Smooth muscle cell (in vitro differentiated cells): ENCODE data around the gene MBTPS1. TPM values are rescaled to one million over a fixed set of nuclear protein-coding genes. Genes with fewer than 3 reads are reported as not detected.

ENCODE experiments used
- DNase-seq: peaks from one replicate; lab custom pipeline; 2025; ENCODE audit not compliant: unreplicated experiment; lab: John Stamatoyannopoulos, UW
- H2AFZ ChIP-seq: fragments of 200-600 bp; sonication (generic); 2 replicates; pipeline ENCODE4 v1.6.0; 2016; ENCODE audit warnings: antibody characterized with exemption, low read depth, mild to moderate bottlenecking
- H3F3A ChIP-seq: fragments of 200-600 bp; sonication (generic); 2 replicates; pipeline ENCODE4 v1.6.0; 2017; ENCODE audit warnings: antibody characterized with exemption, low read depth
- H3K27ac ChIP-seq: fragments of 200-600 bp; sonication (generic); 2 replicates; pipeline ENCODE4 v1.5.1; 2016; ENCODE audit warnings: low read depth, mild to moderate bottlenecking
- H3K27me3 ChIP-seq: fragments of 200-600 bp; sonication (generic); 2 replicates; pipeline ENCODE4 v1.6.1; 2016; ENCODE audit warnings: low read depth, mild to moderate bottlenecking
- H3K36me3 ChIP-seq: fragments of 200-600 bp; sonication (generic); 2 replicates; pipeline ENCODE4 v1.5.1; 2016; ENCODE audit warnings: low read depth
- H3K4me1 ChIP-seq: fragments of 200-600 bp; sonication (generic); 2 replicates; pipeline ENCODE4 v1.5.1; 2016; ENCODE audit warnings: low read depth
- H3K4me2 ChIP-seq: fragments of 200-600 bp; sonication (generic); 2 replicates; pipeline ENCODE4 v1.6.0; 2016; ENCODE audit warnings: mild to moderate bottlenecking
- H3K4me3 ChIP-seq: fragments of 200-600 bp; sonication (generic); 2 replicates; pipeline ENCODE4 v1.5.1; 2016; ENCODE audit warnings: mild to moderate bottlenecking
- H3K79me2 ChIP-seq: fragments of 200-600 bp; sonication (generic); 2 replicates; pipeline ENCODE4 v1.6.0; 2016; ENCODE audit warnings: low read depth, mild to moderate bottlenecking
- H3K9ac ChIP-seq: fragments of 200-600 bp; sonication (generic); 2 replicates; pipeline ENCODE4 v1.6.0; 2016; ENCODE audit warnings: low read depth
- H3K9me3 ChIP-seq: fragments of 200-600 bp; sonication (generic); replicated peaks from 2 replicates; pipeline ENCODE4 v1.5.1; 2016; ENCODE audit warnings: low read depth
- H4K20me1 ChIP-seq: fragments of 200-600 bp; sonication (generic); 2 replicates; pipeline ENCODE4 v1.6.0; 2016; ENCODE audit warnings: low read depth
- CTCF ChIP-seq: fragments of 200-600 bp; sonication (generic); IDR thresholded peaks from 2 replicates; pipeline ENCODE4 v1.5.1; 2017; ENCODE audit warnings: borderline replicate concordance, mild to moderate bottlenecking, antibody characterized with exemption; ENCODE audit not compliant: insufficient read depth, poor library complexity, severe bottlenecking
- WGBS: methylation state at CpG from one replicate; pipeline ENCODE4 v1.1.7; 2016; ENCODE audit warnings: low lambda C conversion rate; 5-methylcytosine and 5-hydroxymethylcytosine counted together
- polyA plus RNA-seq: library from polyadenylated mRNA; unstranded; fragments of >200 nt; fragmentation: Nextera tagmentation; extraction: Ambion mirVana; gene quantifications from 2 replicates; pipeline ENCODE4 v1.2.1, GENCODE V29; 2016
- total RNA-seq: library from RNA; depleted of rRNA; stranded (reverse); fragments of >200 nt; gene quantifications from 2 replicates; pipeline ENCODE4 v1.2.3, GENCODE V29; 2014

Gene MBTPS1
- total and polyA plus RNA-seq, 2 experiments from 2014 or later = 51.9 to 68.9 TPM

DNA sequence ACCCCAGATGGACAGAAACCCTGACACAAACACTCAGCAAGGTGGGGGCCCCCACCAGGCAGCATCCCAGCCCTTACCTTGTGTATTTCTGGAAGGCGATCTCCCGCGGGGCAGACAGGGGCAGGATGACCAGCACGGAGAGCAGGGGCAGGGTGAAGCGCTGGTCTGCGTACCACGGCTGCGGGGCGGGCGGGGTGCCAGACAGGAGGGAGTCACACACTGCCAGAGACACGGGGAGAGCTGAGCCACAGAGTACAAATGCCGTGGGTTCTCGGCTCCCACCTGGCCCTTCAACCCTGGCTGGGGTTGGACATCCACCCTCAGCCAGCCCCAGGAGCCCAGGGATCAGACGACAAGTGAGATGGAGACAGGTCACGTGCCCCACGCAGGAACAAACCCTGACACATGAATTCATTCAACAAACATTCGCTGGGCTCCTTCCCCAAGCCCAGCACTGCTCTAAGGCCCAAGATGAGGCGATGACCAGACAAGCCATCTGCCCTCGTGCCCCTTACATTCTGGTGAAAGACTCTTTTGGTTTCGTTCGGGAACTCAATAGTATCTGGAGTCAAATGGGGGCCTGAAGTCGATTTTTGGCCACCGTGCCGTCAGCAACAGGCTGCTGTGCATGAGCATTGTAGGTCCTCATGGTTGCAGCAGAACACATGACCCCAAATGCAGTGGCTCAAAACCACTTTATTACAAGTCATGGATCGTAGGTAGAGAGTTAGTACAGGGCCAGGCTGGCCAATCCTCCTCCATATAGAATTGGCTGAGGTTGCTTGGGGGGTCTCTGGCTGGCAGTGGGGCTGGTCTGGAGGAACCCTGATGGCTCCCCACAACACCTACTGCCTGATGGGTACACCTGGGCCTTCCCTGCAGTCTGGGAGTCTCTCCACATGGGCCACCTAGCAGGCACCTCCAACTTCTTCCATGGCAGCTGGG is 83.2 kb downstream of the MBTPS1 start:
- Histone ChIP-seq H3K27ac (no peak overlapping the region), H3K9ac (no peak overlapping the region), H3K4me1 (no peaks in the 10 kb centered on the region), H3F3A (no peaks in the 10 kb centered on the region), H3K4me2 (no peak overlapping the region), H4K20me1 (no peaks in the 10 kb centered on the region), H3K36me3 (no peaks in the 10 kb centered on the region), H2AFZ (no peak overlapping the region), H3K9me3 (no peaks in the 10 kb centered on the region), H3K4me3 (no peak overlapping the region), H3K79me2 (no peaks in the 10 kb centered on the region), H3K27me3 (peaks cover 4% of the 10 kb centered on the region)
- 86% methylated on average over 25 of the region's 25 CpGs for WGBS
- DNase-seq = no peak
- no peak for TF ChIP-seq CTCF

DNA sequence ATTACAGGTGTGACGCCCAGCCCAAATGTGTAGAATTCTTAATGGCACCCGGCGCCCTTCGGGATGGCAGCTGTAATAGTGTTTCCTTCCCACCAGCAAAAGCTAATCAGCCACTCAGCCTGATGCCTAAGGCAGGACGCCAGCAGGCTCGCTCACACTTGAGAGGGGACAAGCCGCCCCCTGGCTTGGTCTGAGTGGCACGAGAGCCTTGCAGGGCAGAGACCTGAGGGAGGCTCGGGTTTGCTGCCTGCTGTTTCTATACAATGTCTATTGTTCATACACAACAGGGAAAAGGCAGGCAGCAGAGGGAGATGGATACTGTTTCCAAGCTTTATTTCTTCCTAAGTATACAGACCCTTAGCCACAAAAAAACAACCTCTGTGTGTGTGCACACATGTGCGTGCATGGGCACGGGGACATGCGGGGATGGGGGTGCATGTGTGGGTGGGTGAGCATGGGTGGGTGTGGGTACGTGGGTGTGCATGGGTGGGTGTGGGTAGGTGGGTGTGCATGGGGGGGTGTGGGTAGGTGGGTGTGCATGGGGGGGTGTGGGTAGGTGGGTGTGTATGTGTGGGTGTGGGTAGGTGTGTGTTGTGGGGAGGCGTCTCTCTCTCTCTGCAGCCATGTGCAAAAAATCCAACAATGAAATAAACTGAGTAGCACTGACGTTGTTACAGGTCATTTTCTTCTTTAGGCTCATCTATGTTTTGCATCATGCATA is 84.1 kb downstream of the MBTPS1 start:
- H3K79me2 ChIP-seq = no peaks in the 10 kb centered on the region
- no peaks in the 10 kb centered on the region for H4K20me1 ChIP-seq
- H3K36me3 ChIP-seq = no peaks in the 10 kb centered on the region
- H2AFZ ChIP-seq = no peak overlapping the region
- H3K9me3 ChIP-seq = no peaks in the 10 kb centered on the region
- H3K4me3 ChIP-seq = no peak overlapping the region
- no peaks in the 10 kb centered on the region for H3K4me1 ChIP-seq
- no peak for TF ChIP-seq CTCF
- DNase-seq = no peak
- no peaks in the 10 kb centered on the region for H3F3A ChIP-seq
- no peak overlapping the region for H3K4me2 ChIP-seq
- H3K9ac ChIP-seq = no peak overlapping the region
- H3K27me3 ChIP-seq = peaks cover 4% of the 10 kb centered on the region
- 88% methylated on average over 13 of the region's 15 CpGs for WGBS
- H3K27ac ChIP-seq = no peak overlapping the region

DNA sequence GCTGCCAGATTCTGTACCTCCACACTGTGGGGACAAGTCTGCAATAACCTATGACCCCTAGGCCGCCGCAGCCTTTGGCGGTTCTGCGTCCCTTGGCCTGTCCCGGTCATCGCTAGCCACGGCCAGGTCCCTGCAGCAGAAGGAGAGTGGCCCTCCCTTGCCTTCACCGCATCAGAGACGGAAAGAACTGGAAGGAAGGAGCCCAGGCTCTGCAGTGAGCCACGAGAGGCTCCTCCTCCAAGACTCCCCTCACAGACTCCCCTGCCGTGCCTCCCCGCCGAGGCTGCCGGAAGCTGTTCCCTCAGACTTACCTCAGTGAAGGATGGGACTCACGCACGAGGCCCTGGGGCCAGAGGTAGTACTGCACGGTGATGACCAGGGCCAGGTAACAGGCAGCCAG is 85.2 kb downstream of the MBTPS1 start:
- Histone ChIP-seq H3K27ac (no peak overlapping the region), H3K4me3 (no peak overlapping the region), H3K79me2 (no peaks in the 10 kb centered on the region), H3K9me3 (no peaks in the 10 kb centered on the region), H3K4me1 (no peaks in the 10 kb centered on the region), H3F3A (no peaks in the 10 kb centered on the region), H3K4me2 (no peak overlapping the region), H3K27me3 (peaks cover 4% of the 10 kb centered on the region), H4K20me1 (no peaks in the 10 kb centered on the region), H3K36me3 (no peaks in the 10 kb centered on the region), H2AFZ (no peak overlapping the region), H3K9ac (no peak overlapping the region)
- 90% methylated on average over 17 of the region's 17 CpGs for WGBS
- DNase-seq = no peak
- no peak for TF ChIP-seq CTCF
